Frontal cortex (tissue), 4 donors: ENCODE data around the gene SYNDIG1. TPM values are rescaled to one million over a fixed set of nuclear protein-coding genes. Genes with fewer than 3 reads are reported as not detected.

ENCODE experiments used
- DNase-seq, 2 donors: peaks; one replicate each; pipeline ENCODE4 v3.0.0; 2012; ENCODE audit warnings: low spot score in 2 of 2
- FAIRE-seq: peaks from 2 replicates; lab custom pipeline; 2012; peaks lifted over from hg19 to GRCh38; lab: Jason Lieb, UNC
- total RNA-seq: library from RNA; depleted of rRNA; stranded (reverse); fragments of >200 nt; gene quantifications from one replicate; pipeline ENCODE4 v1.2.3, GENCODE V29; 2014
- donor health status: control.
- donor health status: control.
- donor health status: control.

SYNDIG1 gene
- total RNA-seq, 1 donor from 2014 or later, result 26.1 TPM

GRCh38 chr20:24578567-24579415 is 109.4 kb downstream of the SYNDIG1 start:
- DNase-seq (no peak), FAIRE-seq (no peak)

- DNase-seq (no peak), FAIRE-seq (no peak)
Observed at GRCh38 chr20:24579475-24579874, 110.0 kb downstream of the SYNDIG1 start.

DNA sequence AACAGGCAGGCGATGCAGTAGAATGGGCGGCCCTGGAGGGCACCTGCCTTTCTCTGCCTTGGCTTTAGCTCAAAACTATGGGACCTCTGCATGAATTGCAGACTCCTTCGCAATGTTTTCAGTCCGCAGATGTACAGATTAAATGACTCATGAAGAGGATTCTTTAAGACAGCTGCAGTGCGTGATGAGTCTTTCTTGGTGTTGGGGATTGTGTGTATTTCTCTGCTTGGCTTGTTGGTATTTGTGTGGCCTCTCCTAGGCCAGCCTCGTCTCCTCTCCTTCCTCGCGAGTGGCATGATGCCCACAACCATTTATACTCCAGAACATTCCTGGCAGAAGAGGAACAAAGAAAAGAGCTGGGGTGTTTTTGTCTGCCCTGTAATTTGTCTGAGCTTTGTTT is 110.6 kb downstream of the SYNDIG1 start:
- no peak for FAIRE-seq
- no peak for DNase-seq

DNA sequence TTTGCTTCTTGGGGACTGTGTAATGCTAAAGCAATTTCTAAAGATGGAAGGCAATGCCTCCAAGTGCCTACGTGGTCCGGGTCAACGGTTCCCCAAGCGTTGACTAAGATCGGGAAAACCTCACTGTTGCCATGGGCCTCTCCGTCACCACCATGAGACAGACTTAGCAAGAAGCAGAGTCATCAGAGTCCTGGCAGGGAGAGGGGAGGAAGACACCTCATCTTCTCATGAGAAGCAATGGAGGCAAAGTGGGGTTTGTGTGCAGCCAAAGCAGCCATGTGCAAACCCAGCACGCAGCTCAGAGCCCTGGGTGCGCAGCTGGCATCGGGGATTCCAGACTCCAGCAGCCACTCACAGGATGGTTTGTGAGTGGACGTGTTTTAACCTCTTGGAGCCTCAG is 111.4 kb downstream of the SYNDIG1 start:
- FAIRE-seq (no peak), DNase-seq (no peak)

DNA sequence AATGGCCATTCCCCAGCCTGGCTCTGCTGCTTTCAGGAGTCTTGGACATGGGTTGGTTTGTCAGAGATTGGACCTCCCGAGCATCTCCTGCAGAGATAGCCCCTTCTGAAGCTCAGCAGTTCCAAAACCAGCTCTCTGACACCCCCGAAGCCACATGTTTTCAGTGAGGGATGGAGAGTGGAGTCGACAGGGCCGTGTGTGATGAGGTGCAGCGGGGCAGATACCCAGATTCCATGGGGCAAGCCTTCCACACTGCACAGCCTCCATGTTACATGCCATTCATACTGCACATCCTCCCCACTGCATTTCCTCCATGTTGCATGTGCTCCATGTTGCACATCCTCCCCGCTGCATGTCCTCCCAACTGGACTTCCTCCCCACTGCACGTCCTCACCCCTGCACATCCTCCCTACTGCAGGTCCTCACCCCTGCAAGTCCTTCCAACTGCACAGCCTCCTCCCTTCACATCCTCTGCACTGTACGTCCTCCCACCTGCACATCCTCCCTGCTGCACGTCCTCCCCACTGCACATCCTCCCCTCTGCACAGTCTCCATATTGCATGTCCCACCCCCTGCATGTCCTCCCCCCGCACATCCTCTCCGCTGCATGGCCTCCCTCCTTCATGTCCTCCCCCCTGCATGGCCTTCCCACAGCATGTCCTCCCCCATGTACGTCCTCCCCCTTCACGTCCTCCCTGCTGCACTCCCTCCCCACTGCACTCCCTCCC is 112.2 kb downstream of the SYNDIG1 start:
- FAIRE-seq (no peak), DNase-seq (no peak)

DNA sequence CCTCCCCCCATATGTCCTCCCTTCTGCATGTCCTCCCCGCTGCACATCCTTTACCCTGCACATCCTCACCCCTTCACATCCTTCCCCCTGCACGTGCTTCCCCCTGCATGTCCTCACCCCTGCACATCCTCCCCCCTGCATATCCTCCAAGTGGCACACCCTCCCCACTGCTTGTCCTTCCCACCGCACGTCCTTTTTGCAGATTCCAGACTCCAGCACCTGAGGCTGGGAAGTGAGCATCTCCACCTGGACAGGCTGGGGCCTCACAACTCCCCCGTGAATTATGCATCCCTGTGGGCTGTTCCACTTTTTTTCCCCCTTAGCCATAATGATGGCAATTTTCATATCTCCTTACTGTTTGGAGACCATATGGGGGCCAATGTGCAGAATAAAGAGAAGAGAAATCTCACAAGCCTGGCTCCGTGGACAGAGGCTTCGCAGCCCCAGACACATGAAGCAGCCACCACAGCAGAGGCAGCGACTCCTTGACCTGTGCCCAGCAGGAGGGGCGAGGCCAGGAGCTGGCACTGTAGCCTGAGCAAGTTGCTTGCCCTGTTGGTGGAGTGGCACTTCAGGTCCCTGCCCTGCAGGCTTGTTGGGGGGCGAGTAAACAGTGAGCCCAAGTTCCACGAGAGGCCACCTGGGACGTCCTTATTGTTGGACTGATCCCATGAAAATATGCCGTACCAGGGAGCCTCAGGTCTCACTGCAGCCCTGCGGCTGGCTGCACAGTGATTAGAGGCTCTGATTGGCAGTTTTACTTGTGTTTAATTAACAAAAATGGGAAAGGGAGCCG is 113.1 kb downstream of the SYNDIG1 start:
- no peak for FAIRE-seq
- DNase-seq, result no peak

GRCh38 chr20:24583169-24583792 is 113.9 kb downstream of the SYNDIG1 start:
- DNase-seq (no peak), FAIRE-seq (no peak)

- no peak for DNase-seq
- no peak for FAIRE-seq
Observed at GRCh38 chr20:24584078-24584477, 114.6 kb downstream of the SYNDIG1 start.

DNA sequence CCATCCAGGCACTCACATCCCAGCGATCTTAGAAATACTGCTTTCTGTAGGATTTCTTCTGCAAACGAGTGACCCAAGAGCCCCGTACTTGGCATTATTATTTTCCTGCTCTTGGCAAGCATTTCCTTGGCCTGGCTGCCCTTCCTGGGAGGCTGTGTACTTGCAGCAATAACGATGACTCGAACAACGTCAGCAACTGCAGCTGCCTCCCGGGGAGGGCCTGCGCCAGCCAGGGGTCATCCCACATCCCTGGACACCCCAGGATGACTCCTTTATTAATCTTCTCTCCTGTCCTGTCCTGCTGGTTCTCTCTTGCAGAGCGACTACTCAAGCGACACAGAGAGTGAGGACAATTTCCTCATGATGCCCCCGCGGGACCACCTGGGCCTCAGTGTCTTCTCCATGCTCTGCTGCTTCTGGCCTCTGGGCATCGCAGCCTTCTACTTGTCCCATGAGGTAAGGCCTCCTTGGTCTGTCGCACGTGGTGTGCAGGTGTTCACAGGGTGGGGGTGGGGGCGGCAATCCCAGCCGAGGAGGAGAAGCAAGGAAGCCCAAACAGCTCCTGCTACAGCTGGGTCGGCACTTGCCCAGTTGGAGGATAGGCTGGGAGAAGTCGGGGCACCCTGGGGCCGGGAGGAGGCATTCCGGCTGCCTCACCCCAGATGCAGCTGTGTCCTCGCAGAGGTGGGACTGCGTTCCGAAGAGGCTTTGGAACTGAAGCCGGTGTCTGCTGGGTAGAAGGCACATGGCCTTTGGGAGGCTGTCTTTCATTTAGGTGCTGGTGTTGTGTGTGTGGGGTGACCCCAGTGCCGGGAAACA is 115.3 kb downstream of the SYNDIG1 start:
- DNase-seq (peak; percentile 35 to 48), FAIRE-seq (no peak)

- DNase-seq (no peak), FAIRE-seq (no peak)
Observed at GRCh38 chr20:24585796-24586522, 116.5 kb downstream of the SYNDIG1 start.

DNA sequence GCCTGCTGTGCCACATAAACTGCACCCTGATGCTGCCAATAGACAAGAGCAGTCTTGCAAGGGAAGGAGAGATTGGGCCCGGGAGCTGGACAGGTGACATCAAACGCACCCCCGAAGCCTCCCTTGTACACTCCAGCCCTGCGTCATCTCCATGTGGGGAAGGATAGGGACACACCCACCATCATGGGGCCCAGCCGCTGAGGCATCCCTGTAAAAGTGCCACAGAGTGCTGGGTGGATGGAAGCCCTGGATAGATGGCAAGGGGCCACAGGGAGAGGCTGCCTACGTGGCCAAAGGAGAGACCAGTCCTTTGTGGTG is 117.1 kb downstream of the SYNDIG1 start:
- no peak for DNase-seq
- FAIRE-seq, result no peak

- FAIRE-seq (no peak), DNase-seq (peak in 1 of 2 donors; percentile 35)
Observed at GRCh38 chr20:24587384-24588046, 118.1 kb downstream of the SYNDIG1 start.

DNA sequence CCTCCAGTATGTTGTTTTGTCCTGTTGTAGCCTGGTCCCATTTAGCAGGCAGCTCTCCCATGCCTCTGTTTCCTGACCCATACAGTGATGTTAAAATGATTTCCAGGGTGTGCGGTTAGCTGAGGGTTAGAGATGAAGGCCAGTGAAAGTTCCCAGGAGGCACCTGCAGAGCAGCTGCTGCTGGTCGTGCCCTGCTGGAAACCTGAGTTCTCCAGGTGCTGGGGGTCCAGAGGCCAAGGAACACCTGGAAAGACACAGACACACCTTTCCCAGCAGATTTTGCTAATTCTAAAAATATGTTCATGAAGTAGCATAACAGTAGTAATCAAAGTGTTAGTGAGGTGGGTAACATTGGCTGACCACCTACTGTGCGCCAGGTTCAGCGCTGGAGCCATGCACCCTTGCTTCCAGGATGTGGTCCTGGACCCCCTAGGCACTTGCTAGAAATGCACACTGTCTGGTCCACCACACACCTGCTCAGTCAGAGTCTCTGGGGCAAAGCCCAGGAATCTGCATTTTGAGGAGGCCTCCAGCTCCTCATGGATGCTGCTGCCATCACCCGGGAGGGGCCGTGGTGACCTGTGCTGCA is 118.7 kb downstream of the SYNDIG1 start:
- FAIRE-seq, result no peak
- DNase-seq, result no peak

DNA sequence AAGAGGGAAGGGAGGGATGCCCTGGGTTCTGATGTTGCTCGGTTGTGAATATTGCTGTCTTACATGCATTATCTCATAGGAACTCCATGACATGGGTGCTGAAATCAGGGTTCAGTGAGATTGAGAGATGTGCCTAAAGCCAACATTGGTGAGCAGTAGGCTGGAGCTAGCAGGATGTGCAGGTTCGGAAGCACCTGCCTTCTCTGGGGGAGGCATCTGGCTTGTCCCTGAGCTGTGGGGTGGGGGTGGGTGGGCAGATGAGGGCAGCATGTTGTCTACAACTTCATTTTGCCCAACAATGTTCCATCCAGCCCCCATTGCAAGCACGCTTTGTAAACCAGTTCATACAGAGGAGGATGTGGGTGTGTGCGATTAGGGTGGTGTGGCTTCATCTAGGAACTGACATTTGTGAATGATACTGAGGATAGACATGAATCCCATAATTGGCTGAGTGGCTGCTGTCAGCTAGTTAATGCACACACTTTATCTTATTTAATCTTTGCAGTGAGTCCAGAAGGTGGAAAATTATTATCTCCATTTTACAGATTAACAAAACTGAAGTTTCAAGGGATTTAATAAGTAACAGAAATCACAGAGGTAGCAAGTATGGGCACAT is 119.4 kb downstream of the SYNDIG1 start:
- DNase-seq, result no peak
- no peak for FAIRE-seq

DNA sequence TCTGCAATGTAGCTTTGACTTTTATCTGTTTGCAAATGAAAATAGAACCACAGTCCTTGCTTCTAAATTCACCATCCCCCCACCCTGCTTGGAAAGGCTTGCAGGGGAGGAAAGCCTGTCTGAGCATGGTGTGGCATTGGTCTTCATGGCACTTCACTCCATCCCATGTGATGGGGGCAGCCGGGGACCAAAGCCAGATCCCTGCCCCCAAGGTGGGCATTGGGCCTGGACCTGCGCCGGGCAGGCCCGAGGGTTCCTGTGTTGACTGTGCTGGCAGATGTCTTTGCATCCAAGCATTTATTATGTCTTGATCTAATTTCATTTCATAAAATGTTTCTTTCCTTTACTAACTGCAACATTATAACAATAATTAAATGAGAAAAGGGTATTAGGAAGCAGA is 120.0 kb downstream of the SYNDIG1 start:
- DNase-seq, result no peak
- no peak for FAIRE-seq

GRCh38 chr20:24589815-24590177 is 120.4 kb downstream of the SYNDIG1 start:
- FAIRE-seq, result no peak
- DNase-seq, result no peak

DNA sequence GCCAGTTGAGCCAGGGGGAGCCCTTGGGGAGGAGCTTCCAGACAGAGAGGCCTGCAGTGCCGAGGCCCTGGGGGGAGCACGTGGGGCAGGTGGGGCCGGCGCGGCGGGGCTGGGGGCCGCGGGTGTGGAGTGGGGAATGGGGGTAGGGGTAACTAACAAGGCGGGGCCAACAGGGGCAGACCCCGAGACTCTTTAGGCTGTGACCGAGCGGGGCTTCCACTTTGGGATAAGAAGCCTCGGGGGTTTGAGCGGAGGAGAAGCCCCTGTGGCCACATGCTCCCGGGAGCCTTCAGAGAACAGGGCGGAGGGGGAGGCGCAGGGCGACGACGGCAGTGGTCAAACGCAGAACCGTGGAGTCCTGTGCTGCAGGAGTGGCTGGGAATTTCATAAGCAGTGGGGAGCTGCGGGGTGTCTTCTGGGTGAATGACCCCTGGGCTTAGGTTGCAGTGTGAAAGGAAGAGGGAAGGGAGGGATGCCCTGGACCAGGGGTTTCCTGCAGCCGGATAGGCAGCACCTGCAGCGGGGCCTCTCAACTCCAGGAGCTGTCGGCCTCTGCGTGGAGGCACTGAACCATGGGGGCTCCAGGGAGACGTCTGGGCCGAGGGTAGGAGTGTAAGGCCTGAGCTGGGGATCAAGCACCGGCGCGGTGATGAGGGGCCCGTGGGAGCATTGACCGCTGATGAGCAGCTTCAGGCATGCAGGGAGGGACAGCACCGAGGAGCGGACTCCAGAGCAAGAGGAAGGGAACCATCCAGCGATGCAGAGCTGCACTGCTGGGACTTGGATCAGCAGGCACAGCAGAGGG is 121.0 kb downstream of the SYNDIG1 start:
- FAIRE-seq (no peak), DNase-seq (no peak)
